NCI-H1092 (cell line): Measurements from ENCODE around the gene ASIP.
"Not testable (repeated sequence)": the region's sequence is repeated elsewhere in the genome, so short reads cannot be mapped to it uniquely, and the experiment has no call there.

Experiments used
- DNase-seq: peaks from one replicate; lab custom pipeline; 2025; lab: John Stamatoyannopoulos, UW

Gene ASIP

GRCh38 chr20:34240693-34241615, at the start of gene ASIP:
TSS of gene ASIP (plus strand) at chr20:34241423. CDS start at chr20:34260375, 18,952 bp downstream.
- DNase-seq = no peak

- no peak for DNase-seq
Measured at GRCh38 chr20:34193051-34193450, 48.2 kb upstream of the ASIP start.

- DNase-seq = no peak
Measured at GRCh38 chr20:34199183-34199582, 42.0 kb upstream of the ASIP start.

GRCh38 chr20:34200023-34200422, 41.2 kb upstream of the ASIP start:
- DNase-seq = no peak

GRCh38 chr20:34201531-34201930, 39.7 kb upstream of the ASIP start:
- DNase-seq = no peak

- not testable (repeated sequence) for DNase-seq
Measured at GRCh38 chr20:34205172-34205880, 35.9 kb upstream of the ASIP start.

GRCh38 chr20:34209111-34209510, 32.1 kb upstream of the ASIP start:
- DNase-seq = no peak

GRCh38 chr20:34210271-34210670, 31.0 kb upstream of the ASIP start:
- no peak for DNase-seq

GRCh38 chr20:34211591-34211990, 29.6 kb upstream of the ASIP start:
- DNase-seq = no peak

- DNase-seq = no peak
Measured at GRCh38 chr20:34213213-34213612, 28.0 kb upstream of the ASIP start.

- DNase-seq = peak; percentile 64
Measured at GRCh38 chr20:34215711-34216381, 25.4 kb upstream of the ASIP start.

- no peak for DNase-seq
Measured at GRCh38 chr20:34216382-34216742, 24.9 kb upstream of the ASIP start.

- DNase-seq = no peak
Measured at GRCh38 chr20:34220561-34220960, 20.7 kb upstream of the ASIP start.

GRCh38 chr20:34222208-34222607, 19.0 kb upstream of the ASIP start:
- no peak for DNase-seq

- DNase-seq = not testable (repeated sequence)
Measured at GRCh38 chr20:34224251-34224650, 17.0 kb upstream of the ASIP start.

- DNase-seq = no peak
Measured at GRCh38 chr20:34231634-34232033, 9.6 kb upstream of the ASIP start.

- no peak for DNase-seq
Measured at GRCh38 chr20:34232494-34233087, 8.6 kb upstream of the ASIP start.

- no peak for DNase-seq
Measured at GRCh38 chr20:34233687-34234086, 7.5 kb upstream of the ASIP start.

GRCh38 chr20:34235875-34236274, 5.3 kb upstream of the ASIP start:
- DNase-seq = no peak

- no peak for DNase-seq
Measured at GRCh38 chr20:34237942-34238341, 3.3 kb upstream of the ASIP start.

GRCh38 chr20:34240121-34240520, 1.1 kb upstream of the ASIP start:
- DNase-seq = no peak

- DNase-seq = not testable (repeated sequence)
Measured at GRCh38 chr20:34242015-34242414, 792 bp downstream of the ASIP start.
